Heart left ventricle (tissue), 13 donors: ENCODE results near the gene ARRDC1.

Experiments
- CTCF ChIP-seq, 12 donors: fragments of 200-600 bp; sonication (generic) in 4 of 12; IDR thresholded peaks; one replicate each; pipeline versions ENCODE4 v1.5.0 to v1.8.0; 2018 to 2022; ENCODE audit warnings: antibody characterized with exemption in 12 of 12, mild to moderate bottlenecking in 5 of 12
- POLR2A ChIP-seq, 2 donors: fragments of 450-650 bp; IDR thresholded peaks; one replicate each; pipeline ENCODE4 v1.6.1; 2017; ENCODE audit warnings: antibody characterized with exemption in 2 of 2, mild to moderate bottlenecking in 2 of 2, moderate library complexity in 2 of 2
- donor health status: ischemic (EF 13 %, LVEDD 7.1; RV severe dilation, severe dysfunction).
- donor health status: DM: no; HTN: yes; CAD: no.
- donor health status: DM: no; HTN: no; CAD: no.
- donor health status: ischemic (EF 25% LVEDD 6.9; RV normal size, moderate dysfunction).
- donor health status: ischemic (EF 25% LVEDD 5.7; RV mildly dilated, moderate dysfunction).
- donor health status: ischemic (EF 35%, LVEDD 5.7; RV mildly dilated, moderate dysfunction).
- donor health status: nonischemic (EF 11% LVEDD 7.7; RV severe dilation, severe dysfunction).
- donor health status: DM: yes; HTN: yes; CAD: no.
- donor health status: PGD.
- donor health status: ischemic (EF 29% LVEDD 5.4; RV normal size, mild dysfunction).
- donor health status: nonischemic (EF 23%, LVEDD 6.1; RV moderate dilation, normal function).

DNA sequence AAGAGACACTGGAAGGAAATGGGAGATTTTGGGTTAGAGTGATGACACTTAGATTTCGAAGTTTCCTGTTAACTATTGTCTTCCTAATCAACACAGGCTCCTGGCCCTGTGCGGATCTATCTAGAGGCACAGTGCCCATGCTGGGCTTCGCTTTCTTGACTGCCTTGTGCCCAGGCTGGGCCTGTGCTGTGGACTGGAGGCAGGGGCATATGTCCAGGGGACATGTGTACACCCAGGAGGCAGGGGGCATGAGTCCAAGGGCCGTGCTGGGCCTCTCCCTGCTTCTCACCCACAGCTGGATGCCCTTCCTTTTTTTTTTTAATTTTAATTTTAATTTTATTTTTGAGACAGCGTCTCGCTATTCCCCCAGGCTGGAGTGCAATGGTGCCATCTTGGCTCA, 50.9 kb downstream of the ARRDC1 start:
- TF ChIP-seq CTCF (IDR thresholded peaks at IDR 0.05): no peak
- no peak for TF ChIP-seq POLR2A (IDR thresholded peaks at IDR 0.05)
